Activated CD8-positive, alpha-beta memory T cell treated with anti-CD3 and anti-CD28 coated beads, Interleukin-2, amount 50 U/mL, for 48 hours (primary cell): ENCODE data around the gene AGBL2.
"Not testable (repeated sequence)": the region's sequence is repeated elsewhere in the genome, so short reads cannot be mapped to it uniquely, and the experiment has no call there.

ENCODE experiments used
- DNase-seq: peaks from one replicate; pipeline ENCODE4 v3.0.0-alpha.2; 2020

AGBL2 gene

GRCh38 chr11:47715082-47715669, at the start of gene AGBL2:
AGBL2 (minus strand) TSS chr11:47715369; CDS start chr11:47714650, 719 bp downstream.
- DNase-seq = peak; percentile 93

GRCh38 chr11:47759291-47759690, 44.1 kb upstream of the AGBL2 start:
- DNase-seq = peak; percentile 20

- no peak for DNase-seq
Measured at GRCh38 chr11:47756208-47756607, 41.0 kb upstream of the AGBL2 start.

- DNase-seq = no peak
Measured at GRCh38 chr11:47750725-47751124, 35.6 kb upstream of the AGBL2 start.

GRCh38 chr11:47742494-47742893, 27.3 kb upstream of the AGBL2 start:
- DNase-seq = not testable (repeated sequence)

- not testable (repeated sequence) for DNase-seq
Measured at GRCh38 chr11:47737817-47738216, 22.6 kb upstream of the AGBL2 start.

- no peak for DNase-seq
Measured at GRCh38 chr11:47732271-47732670, 17.1 kb upstream of the AGBL2 start.

- no peak for DNase-seq
Measured at GRCh38 chr11:47731475-47731874, 16.3 kb upstream of the AGBL2 start.

GRCh38 chr11:47726878-47727514, 11.8 kb upstream of the AGBL2 start:
- no peak for DNase-seq

GRCh38 chr11:47726118-47726442, 10.9 kb upstream of the AGBL2 start:
- no peak for DNase-seq

- no peak for DNase-seq
Measured at GRCh38 chr11:47725442-47726117, 10.4 kb upstream of the AGBL2 start.

GRCh38 chr11:47724041-47724729, 9.0 kb upstream of the AGBL2 start:
- no peak for DNase-seq

GRCh38 chr11:47723041-47723440, 7.9 kb upstream of the AGBL2 start:
- no peak for DNase-seq

GRCh38 chr11:47720651-47721050, 5.5 kb upstream of the AGBL2 start:
- DNase-seq = no peak

- no peak for DNase-seq
Measured at GRCh38 chr11:47716692-47717091, 1.5 kb upstream of the AGBL2 start.

- DNase-seq = peak; percentile 65
Measured at GRCh38 chr11:47714554-47715081, 551 bp downstream of the AGBL2 start.

- DNase-seq = no peak
Measured at GRCh38 chr11:47711816-47712215, 3.4 kb downstream of the AGBL2 start.

GRCh38 chr11:47711225-47711624, 3.9 kb downstream of the AGBL2 start:
- DNase-seq = no peak

GRCh38 chr11:47707275-47707786, 7.8 kb downstream of the AGBL2 start:
- DNase-seq = not testable (repeated sequence)

GRCh38 chr11:47705721-47706120, 9.4 kb downstream of the AGBL2 start:
- no peak for DNase-seq

GRCh38 chr11:47691979-47692378, 23.2 kb downstream of the AGBL2 start:
- DNase-seq = no peak

- no peak for DNase-seq
Measured at GRCh38 chr11:47689480-47689879, 25.7 kb downstream of the AGBL2 start.

GRCh38 chr11:47688991-47689390, 26.2 kb downstream of the AGBL2 start:
- no peak for DNase-seq
